Fibroblast of skin of left biceps (primary cell): Measurements from ENCODE around the gene SYT9.

Experiments
- DNase-seq, 2 experiments: peaks; one replicate each; pipeline ENCODE4 v3.0.0-alpha.2; 2013; ENCODE audit warnings: low read depth in 2 of 2

Gene SYT9

GRCh38 chr11:7427733-7428132, 176.0 kb downstream of the SYT9 start:
- no peak for DNase-seq

GRCh38 chr11:7428196-7428595, 176.5 kb downstream of the SYT9 start:
- no peak for DNase-seq

DNA sequence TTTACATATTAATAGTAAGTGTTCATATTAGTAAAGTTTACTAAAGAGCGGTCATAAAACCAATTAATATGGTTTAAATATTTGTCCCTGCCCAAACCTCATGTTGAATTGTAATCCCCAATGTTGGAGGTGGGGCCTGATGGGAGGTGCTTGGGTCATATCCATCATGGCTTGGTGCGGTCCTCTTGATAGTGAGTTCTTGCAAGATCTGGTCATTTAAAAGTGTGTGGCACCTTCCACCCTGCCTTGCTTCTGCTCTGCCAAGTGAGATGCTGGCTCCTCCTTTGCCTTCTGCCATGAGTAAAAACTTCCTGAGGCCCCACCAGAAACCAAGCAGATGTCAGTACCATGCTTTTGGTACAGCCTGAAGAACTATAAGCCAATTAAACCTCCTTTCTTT, 178.8 kb downstream of the SYT9 start:
- no peak for DNase-seq

- no peak for DNase-seq
Measured at GRCh38 chr11:7435176-7435575, 183.5 kb downstream of the SYT9 start.

DNA sequence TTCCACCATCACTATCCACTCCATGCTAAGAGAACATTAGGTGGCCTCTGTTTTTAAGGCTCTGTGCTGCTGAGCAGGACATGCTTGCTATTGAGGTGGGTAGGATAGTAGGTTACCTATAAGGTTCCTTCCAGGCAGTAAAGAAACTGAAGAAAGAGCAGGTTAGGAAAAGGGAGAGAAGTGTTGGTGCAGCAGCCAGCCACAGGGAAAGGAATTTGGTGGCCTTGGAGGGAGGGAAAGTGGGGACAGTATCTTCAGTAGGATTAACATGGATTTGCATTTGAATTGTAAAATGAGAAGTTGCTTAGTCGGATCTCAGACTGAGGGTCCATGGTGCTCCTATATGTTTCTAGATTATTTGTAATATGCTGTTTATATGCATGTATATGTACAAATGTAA, 184.4 kb downstream of the SYT9 start:
- no peak for DNase-seq

GRCh38 chr11:7436657-7437056, 185.0 kb downstream of the SYT9 start:
- DNase-seq = no peak

- DNase-seq = peak; percentile 48 to 49
Measured at GRCh38 chr11:7437696-7438095, 186.0 kb downstream of the SYT9 start.

DNA sequence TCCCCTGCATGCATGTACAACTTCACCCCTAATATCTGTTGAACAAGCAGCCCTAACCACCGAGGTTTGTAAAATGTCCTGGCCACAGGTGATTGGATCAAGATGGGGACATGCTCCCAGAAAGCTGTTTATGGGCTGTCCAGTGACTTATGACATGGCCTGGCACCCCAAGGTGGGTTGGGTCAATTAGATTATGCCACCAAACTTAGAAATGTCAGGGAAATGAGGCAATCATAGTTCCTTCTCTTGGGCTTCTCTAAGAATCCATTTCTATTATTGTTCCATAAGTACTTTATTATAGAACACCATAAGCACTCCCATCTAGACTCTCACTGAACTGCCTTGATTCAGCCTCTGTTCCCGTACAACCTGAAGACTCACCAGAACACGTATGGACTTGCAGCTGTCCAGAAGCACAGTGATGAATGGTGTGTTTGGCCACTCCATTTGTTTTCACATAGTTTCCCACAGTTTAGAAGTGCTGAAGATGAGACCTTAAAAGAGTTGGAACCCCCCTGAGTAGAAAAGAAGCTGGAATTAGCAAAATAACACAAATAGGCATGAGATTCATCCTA, 188.1 kb downstream of the SYT9 start:
- DNase-seq = no peak

DNA sequence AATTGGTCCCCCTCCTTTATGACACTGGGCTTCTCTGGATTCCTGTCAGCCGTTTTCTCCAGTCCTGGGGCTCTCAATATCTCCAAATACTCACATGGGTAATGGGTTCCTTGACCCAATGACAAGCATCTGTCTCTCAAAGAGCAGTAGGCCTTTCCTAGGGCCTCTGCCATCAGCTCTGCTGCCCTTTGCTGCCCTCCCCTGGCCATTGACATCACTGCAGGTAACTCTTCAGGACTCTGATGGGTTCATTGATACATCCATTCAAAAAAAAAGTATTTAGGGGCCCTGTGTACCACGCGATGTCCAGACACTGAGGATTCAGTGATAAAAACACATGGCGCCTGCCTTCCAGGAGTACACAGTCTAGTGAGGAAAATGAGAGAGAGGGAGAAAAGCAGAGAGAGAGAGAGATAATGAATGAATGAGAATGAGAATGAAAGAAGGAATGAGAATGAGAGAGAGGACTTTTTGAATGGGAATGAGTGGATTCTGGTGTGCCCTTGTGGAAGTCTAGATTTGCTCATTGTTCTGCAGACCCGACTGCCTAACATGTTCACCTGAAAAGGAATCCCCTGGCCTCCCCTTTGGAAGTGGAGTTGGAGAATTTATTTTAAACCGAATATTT, 191.0 kb downstream of the SYT9 start:
- DNase-seq = no peak

GRCh38 chr11:7444091-7444981, 192.6 kb downstream of the SYT9 start:
- DNase-seq = no peak

- no peak for DNase-seq
Measured at GRCh38 chr11:7445564-7445963, 193.9 kb downstream of the SYT9 start.

DNA sequence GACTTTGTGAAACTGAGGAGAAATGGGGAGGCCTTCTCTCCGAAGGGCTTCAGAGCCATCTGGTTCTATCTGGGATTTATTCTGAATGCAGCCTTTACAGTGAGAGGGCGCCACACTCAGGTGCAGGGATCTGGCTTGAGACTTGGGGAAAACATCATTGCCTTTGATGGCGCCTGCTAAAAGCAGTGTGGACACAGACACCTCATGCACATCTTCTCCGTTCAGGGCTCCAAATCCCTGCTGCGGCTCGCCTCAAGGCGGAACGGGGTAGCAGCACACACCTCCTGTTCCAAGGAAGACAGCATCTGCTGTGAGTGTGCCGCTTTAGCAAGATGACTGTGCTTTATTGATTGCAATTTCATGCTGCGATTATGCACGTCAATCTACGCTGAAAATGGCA, 196.5 kb downstream of the SYT9 start:
- no peak for DNase-seq

DNA sequence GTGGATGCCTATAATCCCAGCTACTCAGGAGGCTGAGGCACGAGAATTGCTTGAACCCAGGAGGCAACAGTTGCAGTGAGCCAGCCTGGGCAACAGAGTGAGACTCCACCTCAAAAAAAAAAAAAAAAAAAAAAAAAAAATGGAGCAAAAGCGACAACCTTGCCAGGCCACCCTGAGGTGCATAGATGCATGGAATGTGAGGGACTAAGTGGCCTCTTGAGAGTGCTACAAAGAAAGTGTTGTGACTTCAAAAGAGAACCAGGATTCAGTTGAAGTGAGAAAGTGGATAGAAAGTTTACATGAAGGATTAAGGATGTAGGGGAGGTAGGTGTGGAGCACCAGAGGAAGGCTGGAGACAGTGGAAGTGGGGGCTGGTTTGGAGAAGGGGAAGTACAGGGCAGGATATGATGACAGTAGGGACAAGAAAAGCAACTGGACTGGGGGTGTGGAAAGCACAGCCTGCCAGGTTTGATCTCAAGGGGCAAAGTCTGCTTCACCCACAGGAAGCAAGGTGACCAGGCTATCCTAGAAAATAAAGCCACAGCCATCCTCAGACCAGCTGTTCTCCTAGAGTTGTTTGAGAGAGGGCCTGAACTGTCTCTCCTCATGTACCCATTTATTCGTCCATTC, 197.6 kb downstream of the SYT9 start:
- no peak for DNase-seq

- no peak for DNase-seq
Measured at GRCh38 chr11:7449841-7450214, 198.1 kb downstream of the SYT9 start.

GRCh38 chr11:7450836-7451235, 199.1 kb downstream of the SYT9 start:
- DNase-seq = no peak

GRCh38 chr11:7451520-7451919, 199.8 kb downstream of the SYT9 start:
- DNase-seq = no peak

- no peak for DNase-seq
Measured at GRCh38 chr11:7451952-7452494, 200.3 kb downstream of the SYT9 start.

- no peak for DNase-seq
Measured at GRCh38 chr11:7454854-7455253, 203.2 kb downstream of the SYT9 start.

GRCh38 chr11:7457211-7457610, 205.5 kb downstream of the SYT9 start:
- DNase-seq = no peak

DNA sequence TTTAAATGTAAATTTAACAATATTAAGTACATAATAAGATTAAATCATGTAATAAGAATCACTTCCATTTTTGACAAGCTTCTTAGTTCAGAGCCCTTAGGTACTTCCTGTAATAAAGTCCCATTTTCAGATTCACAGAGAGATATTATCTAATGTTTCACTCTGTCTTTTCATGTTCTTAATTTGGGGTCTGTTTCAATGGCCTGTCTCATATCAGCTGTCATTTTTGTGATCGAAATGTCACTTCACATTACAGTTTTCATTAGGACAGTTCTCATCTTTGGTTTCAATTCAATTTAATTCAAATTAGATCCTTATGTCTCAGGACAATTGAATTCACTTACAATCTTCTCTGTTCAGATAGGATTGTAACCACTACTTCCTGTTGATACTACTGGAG, 211.0 kb downstream of the SYT9 start:
- DNase-seq = no peak

DNA sequence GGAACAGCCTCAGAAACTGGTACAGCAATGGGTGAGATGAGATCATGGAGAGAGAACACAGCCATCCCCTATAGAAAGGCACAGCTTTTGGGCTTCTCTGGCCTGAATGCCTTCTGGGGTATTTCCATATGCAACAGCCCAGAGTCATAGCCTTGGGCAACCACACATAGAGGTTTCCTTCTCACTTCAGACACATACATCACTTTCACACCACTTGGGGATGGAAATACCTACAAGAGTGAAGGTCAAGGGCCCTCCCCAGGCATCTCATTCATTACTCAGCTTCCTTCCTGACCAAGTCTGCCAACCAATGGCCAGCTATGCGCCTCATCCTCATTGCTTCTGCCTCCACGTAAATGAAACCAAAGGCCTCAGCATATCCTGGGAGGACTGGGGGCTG, 215.9 kb downstream of the SYT9 start:
- no peak for DNase-seq

DNA sequence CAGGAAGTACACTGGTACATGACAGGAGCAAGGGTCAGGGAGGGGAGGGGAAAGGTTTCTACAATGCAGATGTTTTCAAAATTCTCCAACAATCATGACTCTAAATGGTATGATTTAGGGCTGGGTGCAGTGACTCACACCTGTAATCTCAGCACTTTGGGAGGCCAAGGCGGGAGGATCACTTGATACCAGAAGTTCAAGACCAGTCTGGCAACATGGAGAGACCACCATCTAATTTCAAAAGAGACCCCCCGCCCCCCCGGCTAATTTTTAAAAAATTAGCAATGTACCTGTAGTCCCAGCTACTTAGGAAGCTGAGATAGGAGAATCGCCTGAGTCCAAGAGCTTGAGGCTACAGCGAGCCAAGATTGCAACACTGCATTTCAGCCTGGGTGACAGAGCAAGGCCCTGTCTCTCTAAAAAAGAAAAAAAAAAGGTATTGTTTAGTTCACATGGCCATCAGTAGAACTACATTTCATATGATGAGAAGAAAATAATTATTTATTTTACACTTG, 217.7 kb downstream of the SYT9 start:
- no peak for DNase-seq
